HCT116 (cell line): ENCODE results near the gene SEMA3F. TPM values are rescaled to one million over a fixed set of nuclear protein-coding genes. Genes with fewer than 3 reads are reported as not detected.

Experiments
- ATAC-seq: fragments of 200-7000 bp; cut with Tn5 transposase; 2 replicates; pipeline ENCODE4 v1.9.1; 2020; ENCODE audit warnings: mild to moderate bottlenecking, moderate library complexity
- BruUV-seq: library from RNA; stranded (reverse); fragments of 400-500 nt; replicated peaks from 2 replicates; lab custom pipeline; 2021; lab: Mats Ljungman, UMichigan
- CTCF ChIA-PET: fragments of 300-600 bp; sonication (Branson Sonifier 250); formaldehyde crosslinking; loops from one replicate; lab custom pipeline; 2021; ENCODE audit warnings: antibody characterized with exemption; lab: Charles Lee
- POLR2A ChIA-PET: fragments of 300-600, 350-600 bp; sonication (Branson Sonifier 250); formaldehyde crosslinking; loops from one replicate; lab custom pipeline; 2021; ENCODE audit warnings: antibody characterized with exemption; lab: Charles Lee
- RAD21 ChIA-PET, 2 experiments: fragments of 300-600 bp; sonication (Branson Sonifier 250); formaldehyde crosslinking; loops; one replicate each; lab custom pipeline; 2023; ENCODE audit warnings: low total read pairs in 2 of 2; ENCODE audit not compliant: uncharacterized antibody in 2 of 2, unreplicated experiment in 2 of 2, low non-redundant PET in 1 of 2; lab: Charles Lee
- DNase-seq: peaks from one replicate; pipeline ENCODE4 v3.0.0-alpha.2; 2010; ENCODE audit warnings: low read depth, low spot score
- H2AFZ ChIP-seq: fragments of 200-600 bp; shearing (Covaris generic), sonication (generic); 2 replicates; pipeline ENCODE4 v1.6.1; 2017; ENCODE audit warnings: low read depth, mixed run types, mixed read lengths, antibody characterized with exemption, low read length; ENCODE audit not compliant: poor library complexity, severe bottlenecking
- H3K27ac ChIP-seq: 2 replicates; pipeline ENCODE4 v1.5.1; 2012; ENCODE audit warnings: low read depth, low read length
- H3K27me3 ChIP-seq: fragments of 200-600 bp; sonication (generic); 2 replicates; pipeline ENCODE4 v1.6.1; 2016; ENCODE audit warnings: mixed run types, low read length, mixed read lengths; ENCODE audit not compliant: insufficient read depth
- H3K36me3 ChIP-seq, 2 experiments: fragments of 200-500 bp in 1 of 2; fragments of 200-600 bp in 1 of 2; sonication (Bioruptor generic) in 1 of 2; sonication (generic) in 1 of 2; 2 replicates each; pipeline versions ENCODE4 v1.5.1 to v1.6.1; 2014 to 2016; ENCODE audit warnings: low read length in 2 of 2, inconsistent platforms in 1 of 2, mixed read lengths in 1 of 2, mixed run types in 1 of 2; ENCODE audit not compliant: insufficient read depth in 2 of 2, control insufficient read depth in 1 of 2
- H3K4me1 ChIP-seq, 2 experiments: fragments of 200-600 bp in 1 of 2; sonication (generic) in 1 of 2; 2 replicates each; pipeline versions ENCODE4 v1.5.1 to v1.6.1; 2012 to 2017; ENCODE audit warnings: low read length in 2 of 2, inconsistent platforms in 1 of 2, mild to moderate bottlenecking in 1 of 2, mixed read lengths in 1 of 2, mixed run types in 1 of 2, moderate library complexity in 1 of 2; ENCODE audit not compliant: insufficient read depth in 2 of 2, control insufficient read depth in 1 of 2
- H3K4me2 ChIP-seq: fragments of 200-600 bp; sonication (generic); 2 replicates; pipeline ENCODE4 v1.6.1; 2017; ENCODE audit warnings: mixed run types, low read length, mixed read lengths
- H3K4me3 ChIP-seq, 2 experiments: fragments of 200-600 bp in 1 of 2; sonication (generic) in 1 of 2; replicated peaks in 1 of 2; 2 replicates each; pipeline ENCODE4 v1.5.1; 2011 to 2016; ENCODE audit warnings: low read length in 2 of 2, control low read depth in 1 of 2, low read depth in 1 of 2, mild to moderate bottlenecking in 1 of 2, mixed read lengths in 1 of 2, mixed run types in 1 of 2
- H3K79me2 ChIP-seq: fragments of 200-600 bp; sonication (generic); 2 replicates; pipeline ENCODE4 v1.6.1; 2017; ENCODE audit warnings: mild to moderate bottlenecking, mixed run types, low read length, moderate library complexity, mixed read lengths; ENCODE audit not compliant: insufficient read depth
- H3K9ac ChIP-seq: fragments of 200-600 bp; sonication (generic); 2 replicates; pipeline ENCODE4 v1.6.1; 2016; ENCODE audit warnings: low read length, mixed read lengths
- H3K9me2 ChIP-seq: fragments of 200-600 bp; sonication (generic), shearing (Covaris generic); 2 replicates; pipeline ENCODE4 v1.6.1; 2017; ENCODE audit warnings: mixed run types, mild to moderate bottlenecking, moderate library complexity; ENCODE audit not compliant: insufficient read depth
- H3K9me3 ChIP-seq, 2 experiments: fragments of 200-500 bp in 1 of 2; fragments of 200-600 bp in 1 of 2; sonication (Bioruptor generic) in 1 of 2; sonication (generic) in 1 of 2; 2 replicates each; pipeline ENCODE4 v1.6.1; 2014 to 2017; ENCODE audit warnings: low read length in 2 of 2, mixed read lengths in 2 of 2, inconsistent platforms in 1 of 2, low read depth in 1 of 2, mild to moderate bottlenecking in 1 of 2, mixed run types in 1 of 2, moderate library complexity in 1 of 2; ENCODE audit not compliant: control insufficient read depth in 1 of 2, insufficient read depth in 1 of 2
- H4K20me1 ChIP-seq: fragments of 200-600 bp; sonication (generic), shearing (Covaris generic); 2 replicates; pipeline ENCODE4 v1.6.1; 2017; ENCODE audit warnings: mixed run types, mild to moderate bottlenecking, moderate library complexity; ENCODE audit not compliant: insufficient read depth
- CEBPB ChIP-seq: IDR thresholded peaks from 2 replicates; pipeline ENCODE4 v1.6.1; 2012; ENCODE audit warnings: low read depth
- ELF1 ChIP-seq: IDR thresholded peaks from 2 replicates; pipeline ENCODE4 v1.6.1; 2012; ENCODE audit warnings: low read depth, borderline replicate concordance
- EZH2 ChIP-seq: fragments of 200-600 bp; sonication (generic); IDR thresholded peaks from 2 replicates; pipeline ENCODE4 v1.6.1; 2017; ENCODE audit warnings: antibody characterized with exemption, mixed run types
- EZH2phosphoT487 ChIP-seq: fragments of 200-600 bp; IDR thresholded peaks from 2 replicates; pipeline ENCODE4 v1.6.1; 2018; ENCODE audit warnings: antibody characterized with exemption, borderline replicate concordance
- FOSL1 ChIP-seq: IDR thresholded peaks from 2 replicates; pipeline ENCODE4 v1.6.1; 2012; ENCODE audit warnings: low read depth
- JUND ChIP-seq: IDR thresholded peaks from 2 replicates; pipeline ENCODE4 v1.6.1; 2012
- POLR2AphosphoS5 ChIP-seq: IDR thresholded peaks from 2 replicates; pipeline ENCODE4 v1.6.1; 2011; ENCODE audit warnings: mild to moderate bottlenecking, low read depth, low read length, moderate library complexity
- SIN3A ChIP-seq: IDR thresholded peaks from 2 replicates; pipeline ENCODE4 v1.6.1; 2012; ENCODE audit warnings: low read depth
- SP1 ChIP-seq: IDR thresholded peaks from 2 replicates; pipeline ENCODE4 v1.6.1; 2012; ENCODE audit warnings: low read depth
- SRF ChIP-seq: IDR thresholded peaks from 2 replicates; pipeline ENCODE4 v1.6.1; 2012; ENCODE audit warnings: low read depth
- TCF7L2 ChIP-seq: IDR thresholded peaks from 2 replicates; pipeline ENCODE4 v1.7.0; 2011; ENCODE audit warnings: borderline replicate concordance, inconsistent platforms; ENCODE audit not compliant: insufficient read depth, insufficient read length; ENCODE audit errors: extremely low read depth
- YY1 ChIP-seq: IDR thresholded peaks from 2 replicates; pipeline ENCODE4 v1.6.1; 2011; ENCODE audit warnings: low read length, low read depth, moderate library complexity, mild to moderate bottlenecking; ENCODE audit not compliant: insufficient replicate concordance; ENCODE audit errors: extremely low read depth
- ZFX ChIP-seq: fragments of 450-650 bp; IDR thresholded peaks from 2 replicates; pipeline ENCODE4 v1.6.1; 2017
- ZNF274 ChIP-seq: fragments of 200-500 bp; sonication (Bioruptor generic); IDR thresholded peaks from 2 replicates; pipeline ENCODE4 v1.6.1; 2014; ENCODE audit warnings: mild to moderate bottlenecking, low read depth, low read length, inconsistent platforms
- intact Hi-C: fragments of 100-400 bp; cut with micrococcal nuclease; formaldehyde crosslinking; loops from 2 replicates; pipeline ENCODE4 v1.10.0; 2022
- total RNA-seq: library from RNA; stranded (reverse); gene quantifications from one replicate; pipeline ENCODE4 v1.2.1, GENCODE V29; 2021; ENCODE audit not compliant: unreplicated experiment
- TF ChIP-seq, protein P1 (sequence below): IDR thresholded peaks from 2 replicates; pipeline ENCODE4 v1.6.1; 2011; ENCODE audit warnings: mild to moderate bottlenecking, low read length, moderate library complexity; ENCODE audit not compliant: insufficient replicate concordance; ENCODE audit errors: extremely low read depth
- TF ChIP-seq, protein P2 (sequence below), 3 experiments: fragments of 200-600 bp in 1 of 3; sonication (generic) in 1 of 3; IDR thresholded peaks in 2 of 3; conservative IDR thresholded peaks in 1 of 3; 2 replicates each; pipeline ENCODE4 v1.5.1; 2012 to 2017; ENCODE audit warnings: low read depth in 2 of 3, low read length in 2 of 3, antibody characterized with exemption in 1 of 3, borderline replicate concordance in 1 of 3, control low read depth in 1 of 3, mild to moderate bottlenecking in 1 of 3, mixed read lengths in 1 of 3, mixed run types in 1 of 3, moderate library complexity in 1 of 3; ENCODE audit not compliant: insufficient read depth in 1 of 3

The SEMA3F gene
- total RNA-seq, 1 experiment from 2014 or later = 15.7 TPM

DNA sequence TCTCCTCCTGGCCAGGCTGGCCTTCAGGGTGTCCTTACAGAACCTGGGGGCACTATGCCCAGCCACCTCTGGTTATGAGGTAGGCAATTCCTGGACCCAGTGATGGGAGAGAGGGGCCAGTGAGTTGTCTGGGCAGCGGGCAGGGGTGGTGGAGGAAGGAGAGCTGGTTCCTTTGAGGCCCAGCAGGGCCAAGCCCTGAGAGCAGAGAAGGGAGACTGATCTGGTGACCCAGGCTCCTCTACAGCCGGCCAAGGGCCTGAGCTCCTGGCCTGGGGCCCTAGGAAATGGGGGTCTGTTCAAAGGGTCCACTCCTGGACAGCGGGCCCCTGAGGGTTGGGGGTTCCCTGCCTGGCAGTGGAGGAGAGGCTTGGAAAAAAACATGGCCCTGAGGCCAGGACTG lies 57.8 kb downstream of the SEMA3F start:
- DNase-seq = no peak
- Histone ChIP-seq H3K9ac (no peak overlapping the region), H2AFZ (no peak overlapping the region), H3K9me3 (no peaks in the 10 kb centered on the region), H3K4me3 (no peak overlapping the region), H4K20me1 (no peaks in the 10 kb centered on the region), H3K9me2 (no peaks in the 10 kb centered on the region), H3K27ac (no peak overlapping the region), H3K79me2 (no peaks in the 10 kb centered on the region), H3K36me3 (no peaks in the 10 kb centered on the region)
- RAD21 ChIA-PET = no interaction called here
- ATAC-seq = no peak
- intact Hi-C loops = no loop called here
- CTCF ChIA-PET = interaction anchor here (1.6 to 2.2 kb wide), 3 partner anchors 13 to 34 kb away, joined by 3 to 8 read pairs (median 6); no protein-coding TSS in a partner anchor
- POLR2A ChIA-PET = no interaction called here
- TF ChIP-seq FOSL1 = no peak
- TF ChIP-seq ZFX = no peak
- TF ChIP-seq YY1 = no peak
- TF ChIP-seq POLR2AphosphoS5 = no peak
- no peak for TF ChIP-seq JUND
- TF ChIP-seq TCF7L2 = no peak
- TF ChIP-seq, all 23 proteins: peak for 0
- Histone ChIP-seq H3K4me1 (peaks cover 0 to 5% of the 10 kb centered on the region in 2 experiments; a peak in 1 of 4 replicates), H3K4me2 (no peak overlapping the region), H3K27me3 (no peaks in the 10 kb centered on the region)
- BruUV-seq = no TSS peak

DNA sequence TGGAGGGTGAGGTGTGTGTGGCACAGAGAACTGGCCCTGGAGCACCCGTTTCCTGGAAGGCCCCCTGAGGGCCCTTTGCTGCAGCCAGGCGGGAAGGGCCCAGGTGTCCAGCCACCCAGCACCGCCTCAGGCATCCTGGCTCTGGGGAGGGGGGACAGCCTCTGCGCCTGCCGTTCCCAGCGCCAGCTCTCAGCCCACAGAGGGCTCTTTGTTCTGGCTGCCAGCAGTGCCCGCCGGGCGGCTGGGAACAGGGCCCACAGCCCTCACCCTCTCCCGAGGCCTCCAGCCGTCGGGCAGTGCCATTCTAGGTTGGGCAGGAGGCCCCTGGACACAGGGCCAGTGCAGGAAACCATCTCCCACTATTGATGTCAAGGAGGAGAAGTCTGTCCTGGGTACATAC lies 58.2 kb downstream of the SEMA3F start:
- POLR2A ChIA-PET = no interaction called here
- H4K20me1 ChIP-seq = no peaks in the 10 kb centered on the region
- H3K9ac ChIP-seq = no peak overlapping the region
- no peaks in the 10 kb centered on the region for H3K9me3 ChIP-seq
- H3K4me3 ChIP-seq = no peak overlapping the region
- no TSS peak for BruUV-seq
- no peaks in the 10 kb centered on the region for H3K27me3 ChIP-seq
- peaks cover 0 to 5% of the 10 kb centered on the region in 2 experiments; a peak in 1 of 4 replicates for H3K4me1 ChIP-seq
- DNase-seq (no peak), ATAC-seq (no peak)
- intact Hi-C loops = no loop called here
- no peak overlapping the region for H3K27ac ChIP-seq
- CTCF ChIA-PET = no interaction called here
- no peaks in the 10 kb centered on the region for H3K9me2 ChIP-seq
- H2AFZ ChIP-seq = no peak overlapping the region
- TF ChIP-seq ZFX (no peak), SP1 (no peak), SRF (no peak), POLR2AphosphoS5 (no peak), YY1 (no peak), ZNF274 (no peak), JUND (no peak), EZH2phosphoT487 (no peak), EZH2 (no peak), CEBPB (no peak), ELF1 (no peak), SIN3A (no peak)
- TF ChIP-seq, protein P1, sequence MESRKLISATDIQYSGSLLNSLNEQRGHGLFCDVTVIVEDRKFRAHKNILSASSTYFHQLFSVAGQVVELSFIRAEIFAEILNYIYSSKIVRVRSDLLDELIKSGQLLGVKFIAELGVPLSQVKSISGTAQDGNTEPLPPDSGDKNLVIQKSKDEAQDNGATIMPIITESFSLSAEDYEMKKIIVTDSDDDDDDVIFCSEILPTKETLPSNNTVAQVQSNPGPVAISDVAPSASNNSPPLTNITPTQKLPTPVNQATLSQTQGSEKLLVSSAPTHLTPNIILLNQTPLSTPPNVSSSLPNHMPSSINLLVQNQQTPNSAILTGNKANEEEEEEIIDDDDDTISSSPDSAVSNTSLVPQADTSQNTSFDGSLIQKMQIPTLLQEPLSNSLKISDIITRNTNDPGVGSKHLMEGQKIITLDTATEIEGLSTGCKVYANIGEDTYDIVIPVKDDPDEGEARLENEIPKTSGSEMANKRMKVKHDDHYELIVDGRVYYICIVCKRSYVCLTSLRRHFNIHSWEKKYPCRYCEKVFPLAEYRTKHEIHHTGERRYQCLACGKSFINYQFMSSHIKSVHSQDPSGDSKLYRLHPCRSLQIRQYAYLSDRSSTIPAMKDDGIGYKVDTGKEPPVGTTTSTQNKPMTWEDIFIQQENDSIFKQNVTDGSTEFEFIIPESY = no peak
- TF ChIP-seq, protein P2, sequence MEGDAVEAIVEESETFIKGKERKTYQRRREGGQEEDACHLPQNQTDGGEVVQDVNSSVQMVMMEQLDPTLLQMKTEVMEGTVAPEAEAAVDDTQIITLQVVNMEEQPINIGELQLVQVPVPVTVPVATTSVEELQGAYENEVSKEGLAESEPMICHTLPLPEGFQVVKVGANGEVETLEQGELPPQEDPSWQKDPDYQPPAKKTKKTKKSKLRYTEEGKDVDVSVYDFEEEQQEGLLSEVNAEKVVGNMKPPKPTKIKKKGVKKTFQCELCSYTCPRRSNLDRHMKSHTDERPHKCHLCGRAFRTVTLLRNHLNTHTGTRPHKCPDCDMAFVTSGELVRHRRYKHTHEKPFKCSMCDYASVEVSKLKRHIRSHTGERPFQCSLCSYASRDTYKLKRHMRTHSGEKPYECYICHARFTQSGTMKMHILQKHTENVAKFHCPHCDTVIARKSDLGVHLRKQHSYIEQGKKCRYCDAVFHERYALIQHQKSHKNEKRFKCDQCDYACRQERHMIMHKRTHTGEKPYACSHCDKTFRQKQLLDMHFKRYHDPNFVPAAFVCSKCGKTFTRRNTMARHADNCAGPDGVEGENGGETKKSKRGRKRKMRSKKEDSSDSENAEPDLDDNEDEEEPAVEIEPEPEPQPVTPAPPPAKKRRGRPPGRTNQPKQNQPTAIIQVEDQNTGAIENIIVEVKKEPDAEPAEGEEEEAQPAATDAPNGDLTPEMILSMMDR (IDR thresholded peaks at IDR 0.05 in 2 of 3, conservative IDR thresholded peaks at IDR 0.05 in 1 of 3; ENCODE audit: borderline replicate concordance in 1 of 3, insufficient read depth in 1 of 3, low read depth in 2 of 3, low read length in 2 of 3) = no peak
- TF ChIP-seq, all 23 proteins: peak for 0
- H3K36me3 ChIP-seq = no peaks in the 10 kb centered on the region
- H3K4me2 ChIP-seq = no peak overlapping the region
- RAD21 ChIA-PET = no interaction called here
- no peaks in the 10 kb centered on the region for H3K79me2 ChIP-seq
